Heart left ventricle (tissue), 13 donors: ENCODE data around the gene STPG2.

ENCODE experiments used
- POLR2A ChIP-seq, 2 donors: fragments of 450-650 bp; IDR thresholded peaks; one replicate each; pipeline ENCODE4 v1.6.1; 2017; ENCODE audit warnings: antibody characterized with exemption in 2 of 2, mild to moderate bottlenecking in 2 of 2, moderate library complexity in 2 of 2
- TF ChIP-seq, protein P1 (sequence below), 12 donors: fragments of 200-600 bp; sonication (generic) in 4 of 12; IDR thresholded peaks; one replicate each; pipeline versions ENCODE4 v1.5.0 to v1.8.0; 2018 to 2022; ENCODE audit warnings: antibody characterized with exemption in 12 of 12, mild to moderate bottlenecking in 5 of 12
- donor health status: ischemic (EF 13 %, LVEDD 7.1; RV severe dilation, severe dysfunction).
- donor health status: DM: no; HTN: yes; CAD: no.
- donor health status: DM: no; HTN: no; CAD: no.
- donor health status: ischemic (EF 25% LVEDD 6.9; RV normal size, moderate dysfunction).
- donor health status: ischemic (EF 25% LVEDD 5.7; RV mildly dilated, moderate dysfunction).
- donor health status: ischemic (EF 35%, LVEDD 5.7; RV mildly dilated, moderate dysfunction).
- donor health status: nonischemic (EF 11% LVEDD 7.7; RV severe dilation, severe dysfunction).
- donor health status: DM: yes; HTN: yes; CAD: no.
- donor health status: PGD.
- donor health status: ischemic (EF 29% LVEDD 5.4; RV normal size, mild dysfunction).
- donor health status: nonischemic (EF 23%, LVEDD 6.1; RV moderate dilation, normal function).

DNA sequence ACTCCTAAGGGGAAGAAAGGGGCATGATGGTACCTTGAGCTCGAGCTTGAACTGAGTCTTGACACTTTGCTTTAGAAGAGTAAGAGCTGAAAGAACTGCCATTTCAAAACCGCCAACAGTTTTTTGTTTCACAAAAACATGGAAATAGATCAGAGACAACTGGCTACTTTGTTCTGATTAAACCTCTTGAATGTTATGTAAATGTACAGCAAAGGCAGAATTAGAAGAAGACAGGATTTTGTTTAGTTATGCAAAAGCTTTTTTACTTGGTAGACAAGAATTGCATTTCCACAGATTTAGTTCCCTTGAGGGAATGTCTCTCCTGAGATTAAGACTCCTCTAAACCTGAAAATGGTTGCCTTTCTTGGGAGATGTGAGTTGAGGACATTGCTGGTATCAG, 33.3 kb upstream of the STPG2 start:
- TF ChIP-seq, protein P1, sequence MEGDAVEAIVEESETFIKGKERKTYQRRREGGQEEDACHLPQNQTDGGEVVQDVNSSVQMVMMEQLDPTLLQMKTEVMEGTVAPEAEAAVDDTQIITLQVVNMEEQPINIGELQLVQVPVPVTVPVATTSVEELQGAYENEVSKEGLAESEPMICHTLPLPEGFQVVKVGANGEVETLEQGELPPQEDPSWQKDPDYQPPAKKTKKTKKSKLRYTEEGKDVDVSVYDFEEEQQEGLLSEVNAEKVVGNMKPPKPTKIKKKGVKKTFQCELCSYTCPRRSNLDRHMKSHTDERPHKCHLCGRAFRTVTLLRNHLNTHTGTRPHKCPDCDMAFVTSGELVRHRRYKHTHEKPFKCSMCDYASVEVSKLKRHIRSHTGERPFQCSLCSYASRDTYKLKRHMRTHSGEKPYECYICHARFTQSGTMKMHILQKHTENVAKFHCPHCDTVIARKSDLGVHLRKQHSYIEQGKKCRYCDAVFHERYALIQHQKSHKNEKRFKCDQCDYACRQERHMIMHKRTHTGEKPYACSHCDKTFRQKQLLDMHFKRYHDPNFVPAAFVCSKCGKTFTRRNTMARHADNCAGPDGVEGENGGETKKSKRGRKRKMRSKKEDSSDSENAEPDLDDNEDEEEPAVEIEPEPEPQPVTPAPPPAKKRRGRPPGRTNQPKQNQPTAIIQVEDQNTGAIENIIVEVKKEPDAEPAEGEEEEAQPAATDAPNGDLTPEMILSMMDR (IDR thresholded peaks at IDR 0.05) = no peak
- TF ChIP-seq POLR2A (IDR thresholded peaks at IDR 0.05) = no peak
